NCI-H2081 treated with DMSO at 0.1 percent for 48 hours (cell line): ENCODE data around the gene SIPA1L2.

Experiments used
- DNase-seq: peaks from one replicate; lab custom pipeline; 2025; lab: John Stamatoyannopoulos, UW

SIPA1L2 gene, protein sequence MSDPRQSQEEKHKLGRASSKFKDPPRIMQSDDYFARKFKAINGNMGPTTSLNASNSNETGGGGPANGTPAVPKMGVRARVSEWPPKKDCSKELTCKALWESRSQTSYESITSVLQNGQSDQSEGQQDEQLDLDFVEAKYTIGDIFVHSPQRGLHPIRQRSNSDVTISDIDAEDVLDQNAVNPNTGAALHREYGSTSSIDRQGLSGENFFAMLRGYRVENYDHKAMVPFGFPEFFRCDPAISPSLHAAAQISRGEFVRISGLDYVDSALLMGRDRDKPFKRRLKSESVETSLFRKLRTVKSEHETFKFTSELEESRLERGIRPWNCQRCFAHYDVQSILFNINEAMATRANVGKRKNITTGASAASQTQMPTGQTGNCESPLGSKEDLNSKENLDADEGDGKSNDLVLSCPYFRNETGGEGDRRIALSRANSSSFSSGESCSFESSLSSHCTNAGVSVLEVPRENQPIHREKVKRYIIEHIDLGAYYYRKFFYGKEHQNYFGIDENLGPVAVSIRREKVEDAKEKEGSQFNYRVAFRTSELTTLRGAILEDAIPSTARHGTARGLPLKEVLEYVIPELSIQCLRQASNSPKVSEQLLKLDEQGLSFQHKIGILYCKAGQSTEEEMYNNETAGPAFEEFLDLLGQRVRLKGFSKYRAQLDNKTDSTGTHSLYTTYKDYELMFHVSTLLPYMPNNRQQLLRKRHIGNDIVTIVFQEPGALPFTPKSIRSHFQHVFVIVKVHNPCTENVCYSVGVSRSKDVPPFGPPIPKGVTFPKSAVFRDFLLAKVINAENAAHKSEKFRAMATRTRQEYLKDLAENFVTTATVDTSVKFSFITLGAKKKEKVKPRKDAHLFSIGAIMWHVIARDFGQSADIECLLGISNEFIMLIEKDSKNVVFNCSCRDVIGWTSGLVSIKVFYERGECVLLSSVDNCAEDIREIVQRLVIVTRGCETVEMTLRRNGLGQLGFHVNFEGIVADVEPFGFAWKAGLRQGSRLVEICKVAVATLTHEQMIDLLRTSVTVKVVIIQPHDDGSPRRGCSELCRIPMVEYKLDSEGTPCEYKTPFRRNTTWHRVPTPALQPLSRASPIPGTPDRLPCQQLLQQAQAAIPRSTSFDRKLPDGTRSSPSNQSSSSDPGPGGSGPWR (N-terminal part only)

GRCh38 chr1:232630047-232630893 lies at the start of gene SIPA1L2:
TSS of gene SIPA1L2 (minus strand) at chr1:232630133. CDS start at chr1:232515339, 114,794 bp downstream.
- DNase-seq = peak; percentile 29

DNA sequence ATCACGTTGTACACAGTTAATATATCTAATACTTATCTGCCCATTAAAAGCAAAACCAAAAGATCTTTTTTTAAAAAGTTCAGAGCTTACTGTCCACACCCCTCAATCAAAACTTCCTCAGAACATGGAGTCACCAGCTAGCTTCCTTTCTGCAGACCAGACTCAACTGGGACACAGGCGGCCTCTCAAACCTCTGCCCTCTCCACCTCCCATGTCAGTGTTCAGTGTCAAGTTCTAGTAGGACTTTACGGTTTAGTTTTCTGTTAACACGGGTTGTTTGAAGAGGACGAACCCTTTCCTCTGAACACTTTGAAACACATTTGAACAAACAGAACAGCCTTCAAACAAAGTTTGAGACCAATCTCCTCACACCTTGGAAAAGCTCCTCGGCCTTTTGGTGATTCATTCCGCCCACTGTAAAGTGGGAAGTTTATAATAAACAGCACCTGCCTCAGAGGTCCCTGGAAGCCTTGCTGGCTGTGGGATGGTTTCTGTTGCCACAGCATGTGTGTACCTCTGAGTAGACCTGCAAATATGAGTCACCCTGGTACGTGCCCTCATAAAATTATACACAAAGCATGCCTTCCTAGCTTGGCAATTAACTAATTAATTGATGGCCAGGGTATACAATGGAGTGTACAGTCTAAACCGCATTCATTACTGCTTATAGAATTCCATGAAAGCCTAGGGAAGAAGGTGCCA lies 48.4 kb upstream of the SIPA1L2 start:
- DNase-seq = no peak

- no peak for DNase-seq
Observed at GRCh38 chr1:232676307-232676706, 46.4 kb upstream of the SIPA1L2 start.

- DNase-seq = no peak
Observed at GRCh38 chr1:232675898-232676297, 46.0 kb upstream of the SIPA1L2 start.

- no peak for DNase-seq
Observed at GRCh38 chr1:232675260-232675659, 45.3 kb upstream of the SIPA1L2 start.

DNA sequence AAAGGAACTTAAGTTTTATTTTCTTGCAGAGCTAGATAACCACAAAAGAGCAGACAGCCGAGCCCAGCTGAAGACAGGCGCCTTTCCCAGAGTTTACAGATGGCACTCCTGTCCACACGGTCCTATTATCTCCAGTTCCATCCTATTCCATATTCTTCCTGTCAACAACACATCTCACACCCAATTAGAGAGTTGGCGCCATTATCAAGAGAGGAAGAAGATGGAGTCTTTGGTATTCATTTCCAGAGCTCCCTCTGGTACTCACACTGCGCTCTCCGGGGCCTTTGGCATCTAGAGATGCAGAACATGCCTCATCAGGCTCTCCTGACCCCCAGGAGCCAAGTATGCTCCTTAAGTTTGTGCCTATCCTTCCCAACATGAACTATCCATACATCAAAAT lies 43.3 kb upstream of the SIPA1L2 start:
- DNase-seq = no peak

DNA sequence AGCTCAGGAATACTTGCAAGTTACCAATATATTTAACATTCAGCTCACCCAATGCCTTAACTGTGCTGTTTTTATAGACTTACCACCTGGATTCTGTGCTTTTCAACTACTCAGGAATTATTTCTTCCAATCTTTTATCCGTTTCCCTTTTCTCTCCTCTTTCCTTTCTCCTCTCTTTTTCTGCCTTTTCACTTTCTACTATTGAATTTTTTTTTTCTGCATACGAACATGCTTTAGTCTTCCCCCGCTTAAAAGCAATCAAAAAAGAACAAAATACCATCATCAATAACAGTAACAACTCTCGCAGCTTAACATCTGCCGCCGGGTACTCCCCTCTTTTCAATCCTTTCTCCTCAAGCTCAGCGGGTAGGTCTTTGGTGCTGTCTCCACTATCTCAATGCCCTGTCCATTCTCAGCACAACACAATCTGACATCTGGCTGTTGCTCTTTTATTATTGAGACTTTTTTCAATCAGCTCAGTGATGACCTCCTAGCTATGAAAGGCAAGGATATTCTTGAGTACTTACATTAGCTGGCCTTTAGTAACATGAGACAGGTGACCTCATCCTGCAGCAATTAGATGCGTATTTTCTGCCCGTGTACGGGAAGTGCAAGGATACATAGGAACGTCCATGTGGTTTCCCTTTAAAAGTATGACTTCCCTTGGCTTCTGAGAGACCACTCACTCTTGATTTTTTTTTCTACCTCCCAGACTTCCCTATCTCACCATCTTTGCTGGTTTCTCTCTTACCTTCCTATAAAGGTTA lies 40.2 kb upstream of the SIPA1L2 start:
- no peak for DNase-seq

DNA sequence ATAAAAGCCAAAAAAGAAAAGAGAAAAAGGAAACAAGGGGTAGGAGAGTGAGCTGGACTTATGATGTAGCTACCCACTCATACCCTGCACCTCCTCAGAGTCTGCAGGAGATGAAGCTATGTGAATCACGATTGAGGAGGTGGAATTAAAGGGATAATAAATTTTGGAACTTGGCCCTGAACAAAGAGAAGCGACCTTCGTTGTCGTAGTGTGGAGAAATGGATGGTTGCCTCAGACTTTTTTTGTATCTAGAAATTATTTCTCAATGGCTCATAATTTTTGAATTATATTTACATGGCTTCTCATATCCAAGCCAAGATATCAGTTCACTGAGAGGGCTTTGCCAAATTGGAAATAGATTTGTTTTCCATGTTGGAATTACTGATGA lies 37.8 kb upstream of the SIPA1L2 start:
- DNase-seq = no peak

- DNase-seq = no peak
Observed at GRCh38 chr1:232667094-232667777, 37.3 kb upstream of the SIPA1L2 start.

DNA sequence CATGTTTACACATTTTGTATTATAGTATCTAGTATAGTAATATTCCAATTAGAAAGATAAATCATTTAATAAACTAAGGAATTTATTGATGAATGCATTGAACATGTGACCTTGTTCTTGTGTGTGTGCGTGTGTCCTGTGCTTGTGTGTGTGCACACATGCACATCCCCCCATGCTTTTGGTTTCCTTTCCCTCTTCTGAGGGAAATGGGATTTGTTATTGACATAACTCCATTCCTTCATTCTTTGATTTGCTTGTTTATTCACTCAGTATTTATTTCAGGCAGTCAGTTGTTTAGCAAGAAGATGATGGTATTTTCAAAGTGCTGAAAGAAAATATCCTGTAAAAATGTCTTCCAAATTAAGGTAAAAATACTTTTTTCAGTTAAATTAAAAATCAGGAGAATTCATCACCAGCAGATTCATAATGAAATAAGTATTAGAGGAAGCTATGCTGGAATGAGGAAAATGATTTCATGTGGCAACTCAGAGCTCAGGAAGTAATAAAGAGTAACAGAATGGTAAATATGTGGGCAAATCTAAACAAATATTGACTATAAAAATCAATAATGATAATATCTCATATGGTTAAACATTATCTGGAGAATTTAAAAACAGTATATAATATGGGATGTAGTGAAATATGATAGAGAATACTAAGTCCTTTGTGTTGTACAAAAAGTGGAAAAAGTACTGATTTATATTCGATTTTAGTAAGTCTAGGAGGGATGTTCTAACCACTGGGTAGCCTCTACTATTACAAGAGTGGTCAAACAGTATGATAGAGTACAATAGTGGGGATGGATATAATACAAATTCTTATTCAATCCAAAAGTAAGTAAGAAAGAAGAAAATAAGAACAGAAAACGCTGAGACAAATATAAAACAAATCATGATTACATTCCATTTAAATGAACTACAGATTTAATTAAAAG lies 35.2 kb upstream of the SIPA1L2 start:
- no peak for DNase-seq

DNA sequence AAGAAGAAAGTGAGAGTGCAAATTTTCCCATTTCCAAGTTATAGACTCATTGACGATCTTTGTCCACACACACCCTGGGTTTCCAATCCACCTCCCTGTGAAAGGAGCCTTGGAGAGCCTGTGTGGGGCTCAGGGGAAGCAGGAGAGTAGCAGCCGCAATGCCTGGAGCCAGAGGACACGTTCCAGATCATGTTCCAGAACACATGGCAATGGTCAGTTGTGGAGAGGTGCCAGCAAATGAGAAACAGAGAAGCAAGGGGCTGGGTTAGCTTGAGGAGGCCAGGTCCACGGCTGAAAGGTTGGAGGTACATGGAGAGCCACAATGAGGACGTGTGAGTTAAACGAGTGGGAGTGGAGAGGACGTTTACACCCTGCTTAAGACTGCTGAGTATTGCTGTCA lies 33.0 kb upstream of the SIPA1L2 start:
- DNase-seq = no peak

GRCh38 chr1:232658386-232658785 lies 28.5 kb upstream of the SIPA1L2 start:
- DNase-seq = no peak

- DNase-seq = no peak
Observed at GRCh38 chr1:232657426-232658005, 27.6 kb upstream of the SIPA1L2 start.

DNA sequence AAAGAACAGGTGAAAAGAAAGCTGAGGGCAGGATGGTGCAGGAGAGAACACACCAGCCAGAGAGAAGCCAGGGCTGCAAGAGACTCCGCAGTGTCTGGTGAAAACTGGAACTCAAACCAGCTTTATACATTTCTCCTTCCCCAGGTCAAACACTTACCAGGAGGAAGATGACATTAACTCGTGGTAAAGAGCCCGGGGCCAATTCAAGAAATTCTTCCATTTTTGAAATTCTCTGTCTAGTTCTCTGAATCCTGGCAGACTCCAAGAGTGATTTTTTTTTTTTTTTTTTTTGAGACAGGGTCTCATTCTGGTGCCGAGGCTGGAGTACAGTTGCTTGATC lies 25.8 kb upstream of the SIPA1L2 start:
- DNase-seq = no peak

- no peak for DNase-seq
Observed at GRCh38 chr1:232655028-232655745, 25.3 kb upstream of the SIPA1L2 start.

GRCh38 chr1:232653789-232654188 lies 23.9 kb upstream of the SIPA1L2 start:
- DNase-seq = no peak

DNA sequence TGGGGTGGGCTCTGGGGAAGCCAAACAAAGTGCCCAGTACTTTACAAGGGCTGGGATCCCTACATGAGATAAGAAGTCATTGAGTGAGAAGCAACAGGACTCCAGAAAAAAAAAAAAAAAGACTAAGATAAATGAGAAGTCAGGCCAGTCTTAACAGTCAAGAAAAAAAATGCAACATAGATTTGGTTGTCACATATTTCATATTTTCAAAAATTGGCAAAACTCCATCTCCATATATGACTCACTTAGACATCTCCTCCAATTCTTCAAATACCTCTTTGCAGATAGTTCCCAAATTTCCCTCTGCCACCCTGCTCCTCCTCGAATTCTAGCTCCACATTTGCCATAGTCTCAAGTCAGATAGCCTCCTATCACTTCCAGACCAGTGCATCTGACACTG lies 20.9 kb upstream of the SIPA1L2 start:
- DNase-seq = no peak

DNA sequence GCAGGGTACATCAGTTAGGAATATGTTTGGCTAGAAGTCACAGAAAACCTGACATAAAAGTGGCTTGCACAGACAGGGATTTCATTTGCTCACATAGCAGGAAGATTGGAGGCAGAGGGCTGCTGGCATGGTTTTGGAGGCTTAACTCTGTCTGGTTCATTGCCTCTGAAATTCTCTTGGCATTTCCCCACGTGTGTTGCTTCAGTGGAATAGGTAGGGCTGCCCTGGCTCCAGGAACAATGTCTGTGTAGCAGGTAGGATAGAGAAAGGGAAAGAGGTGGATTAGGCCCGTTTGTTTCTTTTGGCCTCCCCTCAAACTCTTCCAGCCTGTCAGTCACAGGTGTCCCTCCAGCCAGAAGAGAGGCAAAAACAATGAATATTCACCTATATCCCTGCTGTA lies 20.5 kb upstream of the SIPA1L2 start:
- DNase-seq = no peak
